Measurements from ENCODE around the gene CACNA1S. TPM values are rescaled to one million over a fixed set of nuclear protein-coding genes. Genes with fewer than 3 reads are reported as not detected.

The CACNA1S gene
- total RNA-seq, 1 donor from 2014 or later: not detected

DNA sequence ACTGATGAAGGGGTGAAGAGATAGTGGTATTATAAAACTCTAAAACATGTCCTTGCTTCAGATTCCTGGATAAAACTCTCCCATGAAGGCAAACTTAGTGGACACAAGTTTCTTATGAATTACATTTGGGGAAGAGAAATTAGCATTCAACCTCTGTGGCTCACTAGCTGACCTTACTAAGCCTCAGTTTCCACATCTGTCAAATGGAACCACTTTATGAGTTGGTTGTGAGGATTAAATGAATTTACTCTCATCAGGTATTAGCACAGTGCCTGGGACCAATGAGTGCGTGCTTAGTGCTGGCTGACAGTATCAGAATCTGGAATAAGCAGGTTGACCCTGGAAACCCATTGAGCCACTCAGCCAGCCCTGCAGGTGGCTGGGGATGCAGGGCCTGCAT is 2.6 kb downstream of the CACNA1S start:
- H3K27ac Mint-ChIP-seq (ENCODE audit: unreplicated experiment): no peak overlapping the region
- no peak overlapping the region for H3K4me3 ChIP-seq (ENCODE audit: insufficient read depth, low read depth, low read length)
- no peaks in the 10 kb centered on the region for H3K79me2 ChIP-seq (ENCODE audit: insufficient read depth, low read length)
- no peak for FAIRE-seq
- TF ChIP-seq, protein P1, sequence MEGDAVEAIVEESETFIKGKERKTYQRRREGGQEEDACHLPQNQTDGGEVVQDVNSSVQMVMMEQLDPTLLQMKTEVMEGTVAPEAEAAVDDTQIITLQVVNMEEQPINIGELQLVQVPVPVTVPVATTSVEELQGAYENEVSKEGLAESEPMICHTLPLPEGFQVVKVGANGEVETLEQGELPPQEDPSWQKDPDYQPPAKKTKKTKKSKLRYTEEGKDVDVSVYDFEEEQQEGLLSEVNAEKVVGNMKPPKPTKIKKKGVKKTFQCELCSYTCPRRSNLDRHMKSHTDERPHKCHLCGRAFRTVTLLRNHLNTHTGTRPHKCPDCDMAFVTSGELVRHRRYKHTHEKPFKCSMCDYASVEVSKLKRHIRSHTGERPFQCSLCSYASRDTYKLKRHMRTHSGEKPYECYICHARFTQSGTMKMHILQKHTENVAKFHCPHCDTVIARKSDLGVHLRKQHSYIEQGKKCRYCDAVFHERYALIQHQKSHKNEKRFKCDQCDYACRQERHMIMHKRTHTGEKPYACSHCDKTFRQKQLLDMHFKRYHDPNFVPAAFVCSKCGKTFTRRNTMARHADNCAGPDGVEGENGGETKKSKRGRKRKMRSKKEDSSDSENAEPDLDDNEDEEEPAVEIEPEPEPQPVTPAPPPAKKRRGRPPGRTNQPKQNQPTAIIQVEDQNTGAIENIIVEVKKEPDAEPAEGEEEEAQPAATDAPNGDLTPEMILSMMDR (IDR thresholded peaks at IDR 0.05; ENCODE audit: insufficient read depth, low read depth, low read length): no peak
- no peak for TF ChIP-seq EZH2 (IDR thresholded peaks at IDR 0.05; ENCODE audit: insufficient read depth, low read length)
- H3K9me3 ChIP-seq (ENCODE audit: insufficient read depth, low read depth, low read length): no peaks in the 10 kb centered on the region
- no peak overlapping the region for H3K4me3 Mint-ChIP-seq (ENCODE audit: unreplicated experiment)
- H3K36me3 ChIP-seq (ENCODE audit: insufficient read depth, low read length): no peaks in the 10 kb centered on the region
- no peaks in the 10 kb centered on the region for H3K36me3 Mint-ChIP-seq (ENCODE audit: low read depth, unreplicated experiment)
- peaks cover 7% of the 10 kb centered on the region for H3K27me3 ChIP-seq (ENCODE audit: insufficient read depth, low read length)
- H3K27me3 Mint-ChIP-seq (ENCODE audit: low read depth, unreplicated experiment): peaks cover 44% of the 10 kb centered on the region
- H2AFZ ChIP-seq (ENCODE audit: low read depth, low read length): no peak overlapping the region
- H3K4me2 ChIP-seq (ENCODE audit: low read length): no peak overlapping the region
- H3K4me1 Mint-ChIP-seq (ENCODE audit: low read depth, unreplicated experiment): peaks cover 4% of the 10 kb centered on the region
- H4K20me1 ChIP-seq (ENCODE audit: insufficient read depth, low read length): no peaks in the 10 kb centered on the region
- H3K4me1 ChIP-seq (ENCODE audit: insufficient read depth, low read length): peaks cover 4% of the 10 kb centered on the region
- DNase-seq (ENCODE audit: low read depth): no peak
- H3K9ac ChIP-seq (ENCODE audit: low read length): no peak overlapping the region
- H3K27ac ChIP-seq (ENCODE audit: low read depth, low read length): no peak overlapping the region
- H3K9me3 Mint-ChIP-seq (ENCODE audit: unreplicated experiment): peaks cover 5% of the 10 kb centered on the region

DNA sequence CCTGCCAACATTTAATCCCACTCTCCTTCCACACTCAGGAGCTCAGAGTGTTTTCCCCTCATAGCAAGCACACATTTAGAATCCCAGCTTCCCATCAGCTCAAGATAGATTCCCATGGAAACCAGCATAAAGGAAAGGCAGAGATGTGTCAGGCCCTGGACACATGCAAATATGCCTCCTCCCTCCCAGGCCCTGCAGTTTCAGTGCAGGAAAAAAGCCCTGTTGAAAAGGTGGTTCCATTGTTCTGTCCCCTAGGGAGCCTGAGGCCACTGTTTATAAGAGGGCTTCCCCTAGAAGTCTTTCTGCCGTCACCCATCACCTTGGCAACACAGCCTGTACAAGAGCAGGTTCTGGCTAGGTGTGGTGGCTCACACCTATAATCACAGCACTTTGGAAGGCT is 3.6 kb downstream of the CACNA1S start:
- Mint-ChIP-seq H3K27me3 (ENCODE audit: low read depth, unreplicated experiment) (peaks cover 51% of the 10 kb centered on the region), H3K36me3 (ENCODE audit: low read depth, unreplicated experiment) (no peaks in the 10 kb centered on the region), H3K9me3 (ENCODE audit: unreplicated experiment) (peaks cover 5% of the 10 kb centered on the region), H3K4me3 (ENCODE audit: unreplicated experiment) (no peak overlapping the region), H3K27ac (ENCODE audit: unreplicated experiment) (no peak overlapping the region), H3K4me1 (ENCODE audit: low read depth, unreplicated experiment) (peaks cover 4% of the 10 kb centered on the region)
- no peak for FAIRE-seq
- Histone ChIP-seq H3K4me1 (ENCODE audit: insufficient read depth, low read length) (no peaks in the 10 kb centered on the region), H3K9ac (ENCODE audit: low read length) (no peak overlapping the region), H3K36me3 (ENCODE audit: insufficient read depth, low read length) (no peaks in the 10 kb centered on the region), H3K27me3 (ENCODE audit: insufficient read depth, low read length) (peaks cover 7% of the 10 kb centered on the region), H3K4me2 (ENCODE audit: low read length) (no peak overlapping the region), H4K20me1 (ENCODE audit: insufficient read depth, low read length) (no peaks in the 10 kb centered on the region), H3K79me2 (ENCODE audit: insufficient read depth, low read length) (no peaks in the 10 kb centered on the region), H3K27ac (ENCODE audit: low read depth, low read length) (no peak overlapping the region), H3K9me3 (ENCODE audit: insufficient read depth, low read depth, low read length) (no peaks in the 10 kb centered on the region), H3K4me3 (ENCODE audit: insufficient read depth, low read depth, low read length) (no peak overlapping the region), H2AFZ (ENCODE audit: low read depth, low read length) (no peak overlapping the region)
- no peak for DNase-seq (ENCODE audit: low read depth)
- TF ChIP-seq, protein P1 (IDR thresholded peaks at IDR 0.05; ENCODE audit: insufficient read depth, low read depth, low read length): no peak
- TF ChIP-seq EZH2 (IDR thresholded peaks at IDR 0.05; ENCODE audit: insufficient read depth, low read length): no peak

DNA sequence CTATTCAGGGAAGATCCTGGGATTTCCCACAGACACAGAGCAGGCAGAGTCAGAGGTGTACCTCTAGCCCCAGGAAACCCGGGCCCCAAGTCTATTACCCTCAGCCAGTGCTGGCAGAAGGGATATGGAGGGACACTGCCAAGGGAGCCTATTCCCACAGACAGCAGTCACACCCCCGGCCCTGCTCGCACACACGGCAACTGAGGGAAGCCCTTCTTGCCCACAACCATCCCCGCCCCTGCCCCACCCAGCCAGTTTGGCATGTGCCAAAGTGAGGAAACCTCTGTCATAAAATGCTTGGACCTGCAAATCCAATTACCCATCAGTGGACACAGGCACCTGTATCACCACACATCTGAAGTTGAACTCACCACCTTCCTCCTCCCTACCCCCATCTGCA is 6.5 kb downstream of the CACNA1S start:
- H3K4me1 ChIP-seq (ENCODE audit: insufficient read depth, low read length): no peaks in the 10 kb centered on the region
- no peaks in the 10 kb centered on the region for H3K36me3 ChIP-seq (ENCODE audit: insufficient read depth, low read length)
- Mint-ChIP-seq H3K4me1 (ENCODE audit: low read depth, unreplicated experiment) (no peaks in the 10 kb centered on the region), H3K4me3 (ENCODE audit: unreplicated experiment) (no peak overlapping the region), H3K9me3 (ENCODE audit: unreplicated experiment) (no peaks in the 10 kb centered on the region), H3K27me3 (ENCODE audit: low read depth, unreplicated experiment) (peaks cover 54% of the 10 kb centered on the region), H3K36me3 (ENCODE audit: low read depth, unreplicated experiment) (no peaks in the 10 kb centered on the region), H3K27ac (ENCODE audit: unreplicated experiment) (no peak overlapping the region)
- no peak for DNase-seq (ENCODE audit: low read depth)
- no peaks in the 10 kb centered on the region for H3K27me3 ChIP-seq (ENCODE audit: insufficient read depth, low read length)
- no peak overlapping the region for H3K4me3 ChIP-seq (ENCODE audit: insufficient read depth, low read depth, low read length)
- no peaks in the 10 kb centered on the region for H3K9me3 ChIP-seq (ENCODE audit: insufficient read depth, low read depth, low read length)
- no peak for FAIRE-seq
- no peak overlapping the region for H3K4me2 ChIP-seq (ENCODE audit: low read length)
- no peak for TF ChIP-seq EZH2 (IDR thresholded peaks at IDR 0.05; ENCODE audit: insufficient read depth, low read length)
- TF ChIP-seq, protein P1 (IDR thresholded peaks at IDR 0.05; ENCODE audit: insufficient read depth, low read depth, low read length): no peak
- no peak overlapping the region for H3K27ac ChIP-seq (ENCODE audit: low read depth, low read length)
- H3K9ac ChIP-seq (ENCODE audit: low read length): no peak overlapping the region
- H4K20me1 ChIP-seq (ENCODE audit: insufficient read depth, low read length): no peaks in the 10 kb centered on the region
- no peak overlapping the region for H2AFZ ChIP-seq (ENCODE audit: low read depth, low read length)
- no peaks in the 10 kb centered on the region for H3K79me2 ChIP-seq (ENCODE audit: insufficient read depth, low read length)

All from astrocyte (in vitro differentiated cells and primary cell).